ENCODE data around the gene TSC2.
"Not testable (repeated sequence)": the region's sequence is repeated elsewhere in the genome, so short reads cannot be mapped to it uniquely, and the experiment has no call there.

The TSC2 gene

DNA sequence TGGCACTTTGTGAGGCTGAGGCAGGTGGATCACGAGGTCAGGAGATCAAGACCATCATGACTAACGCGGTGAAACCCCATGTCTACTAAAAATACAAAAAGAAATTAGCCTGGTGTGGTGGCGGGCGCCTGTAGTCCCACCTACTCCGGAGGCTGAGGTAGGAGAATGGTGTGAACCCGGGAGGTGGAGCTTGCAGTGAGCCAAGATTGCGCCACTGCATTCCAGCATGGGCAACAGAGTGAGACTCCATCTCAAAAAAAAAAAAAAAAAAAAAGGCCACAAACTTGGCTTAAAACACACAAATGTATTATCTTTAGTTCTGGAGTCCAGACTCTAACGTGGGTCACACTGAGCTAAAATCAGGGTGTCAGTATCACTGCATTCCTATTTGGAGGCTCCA, 36.1 kb upstream of the TSC2 start:
- peaks cover 34% of the 10 kb centered on the region for H3K4me1 ChIP-seq (ENCODE audit: control insufficient read depth, insufficient read depth, low read length)
- H3K36me3 ChIP-seq (ENCODE audit: control insufficient read depth in 2 of 2, insufficient read depth in 2 of 2, low read length in 2 of 2) = not testable (repeated sequence)

DNA sequence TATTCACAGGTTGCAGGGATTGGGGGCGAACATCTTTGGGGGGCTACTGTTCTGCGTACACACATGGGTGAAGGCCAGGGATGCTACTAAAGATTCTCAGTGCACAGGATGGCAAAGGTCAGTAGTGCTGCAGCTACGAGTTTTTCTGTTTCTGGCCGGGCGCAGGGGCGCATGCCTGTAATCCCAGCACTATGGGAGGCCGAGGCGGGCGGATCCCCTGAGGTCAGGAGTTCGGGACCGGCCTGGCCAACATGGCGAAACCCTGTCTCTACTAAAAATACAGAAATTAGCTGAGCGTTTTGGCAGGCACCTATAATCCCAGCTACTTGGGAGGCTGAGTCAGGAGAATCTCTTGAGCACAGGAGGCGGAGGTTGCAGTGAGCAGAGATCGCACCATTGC, 34.3 kb upstream of the TSC2 start:
- no peaks in the 10 kb centered on the region for H3K36me3 ChIP-seq (ENCODE audit: control insufficient read depth in 2 of 2, insufficient read depth in 2 of 2, low read length in 2 of 2)
- H3K4me1 ChIP-seq (ENCODE audit: control insufficient read depth, insufficient read depth, low read length) = peaks cover 17% of the 10 kb centered on the region
- no peak overlapping the region for H3K9ac ChIP-seq (ENCODE audit: low read length in 2 of 2)
- no peak overlapping the region for H3K27ac ChIP-seq (ENCODE audit: low read length)
- no peak overlapping the region for H3K4me3 ChIP-seq (ENCODE audit: low read length in 2 of 2)
- H3K9me3 ChIP-seq (ENCODE audit: control insufficient read depth in 2 of 2, low read length in 2 of 2) = no peaks in the 10 kb centered on the region
- H3K27me3 ChIP-seq (ENCODE audit: control insufficient read depth in 1 of 2, insufficient read depth in 2 of 2, low read length in 2 of 2) = peaks cover 0 to 3% of the 10 kb centered on the region in 2 donors

More for the DNA sequence above, 36.1 kb upstream of the TSC2 start:
- not testable (repeated sequence) for H3K27ac ChIP-seq (ENCODE audit: low read length); H3K27me3 ChIP-seq (ENCODE audit: control insufficient read depth in 1 of 2, insufficient read depth in 2 of 2, low read length in 2 of 2); H3K4me3 ChIP-seq (ENCODE audit: low read length in 2 of 2); H3K9me3 ChIP-seq (ENCODE audit: control insufficient read depth in 2 of 2, low read length in 2 of 2); H3K9ac ChIP-seq (ENCODE audit: low read length in 2 of 2)

DNA sequence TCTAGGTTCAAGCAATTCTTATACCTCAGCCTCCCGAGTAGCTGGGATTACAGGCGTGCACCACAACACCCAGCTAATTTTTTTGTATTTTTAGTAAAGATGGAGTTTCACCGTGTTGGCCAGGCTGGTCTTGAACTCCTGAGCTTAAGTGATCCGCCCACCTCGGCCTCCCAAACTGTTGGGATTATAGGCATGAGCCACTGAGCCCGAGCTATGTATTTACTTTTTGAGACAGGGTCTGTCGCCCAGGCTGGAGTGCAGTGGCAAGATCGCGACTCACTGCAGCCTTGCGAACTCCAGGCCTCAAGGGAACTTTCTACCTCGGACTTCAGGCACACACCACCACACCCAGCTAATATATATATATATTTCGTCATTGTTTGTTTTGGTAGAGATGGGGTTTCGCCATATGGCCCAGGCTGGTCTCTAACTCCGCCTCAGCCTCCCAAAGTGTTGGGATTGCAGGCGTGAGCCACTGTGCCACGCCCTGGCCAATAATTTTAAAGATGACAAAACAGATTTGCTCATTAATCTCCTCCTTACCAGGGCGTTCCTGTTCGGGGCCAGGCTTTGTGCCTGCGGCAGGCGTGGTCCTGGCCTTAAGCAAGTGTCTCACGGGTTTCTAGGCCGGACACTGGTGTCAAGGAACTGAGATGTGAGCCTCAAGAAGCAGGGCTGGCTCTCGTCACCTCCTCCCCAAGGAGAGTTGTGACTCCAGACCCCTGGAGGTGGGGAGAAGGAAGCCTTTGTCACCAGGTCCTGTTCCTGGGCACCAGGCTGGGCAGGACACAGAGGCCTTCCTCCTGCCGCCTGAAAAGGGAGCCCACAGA, 32.5 kb upstream of the TSC2 start:
- Histone ChIP-seq H3K4me3 (ENCODE audit: low read length in 2 of 2) (no peak overlapping the region), H3K27me3 (ENCODE audit: control insufficient read depth in 1 of 2, insufficient read depth in 2 of 2, low read length in 2 of 2) (peaks cover 11 to 13% of the 10 kb centered on the region in 2 donors), H3K4me1 (ENCODE audit: control insufficient read depth, insufficient read depth, low read length) (peaks cover 15% of the 10 kb centered on the region), H3K9me3 (ENCODE audit: control insufficient read depth in 2 of 2, low read length in 2 of 2) (no peaks in the 10 kb centered on the region), H3K27ac (ENCODE audit: low read length) (no peak overlapping the region), H3K36me3 (ENCODE audit: control insufficient read depth in 2 of 2, insufficient read depth in 2 of 2, low read length in 2 of 2) (no peaks in the 10 kb centered on the region), H3K9ac (ENCODE audit: low read length in 2 of 2) (no peak overlapping the region)

DNA sequence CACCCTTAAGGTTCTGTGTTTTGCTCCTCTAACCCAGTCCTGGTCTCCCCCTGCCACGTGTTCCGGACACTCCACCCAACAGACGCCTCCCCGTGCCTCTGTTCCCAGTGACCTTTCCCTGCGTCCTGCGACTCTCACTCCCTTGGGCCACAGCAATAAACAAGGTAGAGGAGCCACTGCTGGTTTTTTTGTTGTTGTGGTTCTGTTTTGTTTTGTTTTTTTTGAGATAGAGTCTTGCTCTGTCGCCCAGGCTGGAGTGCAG, 31.9 kb upstream of the TSC2 start:
- Histone ChIP-seq H3K4me3 (ENCODE audit: low read length in 2 of 2) (no peak overlapping the region), H3K27me3 (ENCODE audit: control insufficient read depth in 1 of 2, insufficient read depth in 2 of 2, low read length in 2 of 2) (peaks cover 11 to 18% of the 10 kb centered on the region in 2 donors), H3K27ac (ENCODE audit: low read length) (no peak overlapping the region), H3K4me1 (ENCODE audit: control insufficient read depth, insufficient read depth, low read length) (peaks cover 15% of the 10 kb centered on the region), H3K36me3 (ENCODE audit: control insufficient read depth in 2 of 2, insufficient read depth in 2 of 2, low read length in 2 of 2) (no peaks in the 10 kb centered on the region), H3K9ac (ENCODE audit: low read length in 2 of 2) (no peak overlapping the region), H3K9me3 (ENCODE audit: control insufficient read depth in 2 of 2, low read length in 2 of 2) (no peaks in the 10 kb centered on the region)

DNA sequence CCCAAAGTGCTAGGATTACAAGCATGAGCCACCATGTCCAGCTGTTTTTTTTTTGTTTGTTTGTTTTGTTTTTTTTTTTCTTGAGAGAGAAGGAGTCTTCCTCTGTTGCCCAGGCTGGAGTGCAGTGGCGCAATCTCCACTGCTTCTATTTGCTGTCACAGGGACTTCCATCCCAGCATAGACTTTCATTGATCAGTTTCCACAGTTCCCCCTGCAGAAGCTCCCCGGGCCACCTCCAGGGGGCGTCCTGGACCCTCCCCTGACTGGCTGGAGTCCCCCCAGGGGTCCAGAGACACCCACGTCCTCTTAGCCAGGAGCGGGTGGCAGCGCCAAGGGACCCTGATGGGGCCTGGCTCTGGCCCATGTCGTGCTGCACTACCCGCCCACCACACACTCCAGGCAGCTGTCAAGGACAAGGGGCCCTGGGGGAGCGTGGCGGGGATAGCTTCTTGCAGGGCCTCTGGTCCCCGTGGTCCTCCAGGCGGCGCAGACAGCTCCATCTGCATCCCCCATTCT, 31.3 kb upstream of the TSC2 start:
- H3K27me3 ChIP-seq (ENCODE audit: control insufficient read depth in 1 of 2, insufficient read depth in 2 of 2, low read length in 2 of 2) = peaks cover 11 to 21% of the 10 kb centered on the region in 2 donors

DNA sequence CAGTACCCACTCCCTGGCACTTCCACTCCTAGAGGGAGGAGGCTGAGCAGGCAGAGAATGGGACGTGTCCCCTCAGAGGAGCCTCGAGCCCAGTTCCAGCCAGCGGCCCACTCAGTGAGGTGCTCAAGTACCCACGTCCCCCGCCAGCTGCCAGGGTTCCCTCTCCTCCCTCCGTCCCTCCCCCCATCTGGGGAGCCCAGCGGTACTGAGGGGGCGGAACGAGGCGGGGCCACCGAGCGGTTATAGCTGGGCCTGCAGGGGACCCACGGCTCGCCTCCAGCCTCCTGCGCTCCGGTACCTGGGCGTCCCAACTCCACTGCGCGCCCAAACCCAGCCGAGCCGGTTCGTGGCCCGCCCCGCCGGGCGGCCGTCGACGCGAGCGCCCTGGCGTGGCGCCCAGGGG, 28.3 kb upstream of the TSC2 start, which contains the start of gene NPW:
Gene NPW (plus strand): TSS at position 268 of the 403 bp plus-strand sequence.
- H3K9me3 ChIP-seq (ENCODE audit: control insufficient read depth in 2 of 2, low read length in 2 of 2) = no peaks in the 10 kb centered on the region
- H3K27me3 ChIP-seq (ENCODE audit: control insufficient read depth in 1 of 2, insufficient read depth in 2 of 2, low read length in 2 of 2) = peaks cover 14 to 25% of the 10 kb centered on the region in 2 donors
- peak within 1 kb of the TSS in 1 of 2 donors; percentile 22 for H3K4me3 ChIP-seq (ENCODE audit: low read length in 2 of 2)
- peaks cover 35% of the 10 kb centered on the region for H3K4me1 ChIP-seq (ENCODE audit: control insufficient read depth, insufficient read depth, low read length)
- H3K36me3 ChIP-seq (ENCODE audit: control insufficient read depth in 2 of 2, insufficient read depth in 2 of 2, low read length in 2 of 2) = no peaks in the 10 kb centered on the region
- H3K9ac ChIP-seq (ENCODE audit: low read length in 2 of 2) = no peak within 1 kb of the TSS
- no peak within 1 kb of the TSS for H3K27ac ChIP-seq (ENCODE audit: low read length)

More for the DNA sequence above, 31.3 kb upstream of the TSC2 start:
- Histone ChIP-seq H3K9me3 (ENCODE audit: control insufficient read depth in 2 of 2, low read length in 2 of 2) (no peaks in the 10 kb centered on the region), H3K4me3 (ENCODE audit: low read length in 2 of 2) (no peak overlapping the region), H3K27ac (ENCODE audit: low read length) (no peak overlapping the region), H3K9ac (ENCODE audit: low read length in 2 of 2) (no peak overlapping the region), H3K4me1 (ENCODE audit: control insufficient read depth, insufficient read depth, low read length) (peaks cover 16% of the 10 kb centered on the region), H3K36me3 (ENCODE audit: control insufficient read depth in 2 of 2, insufficient read depth in 2 of 2, low read length in 2 of 2) (no peaks in the 10 kb centered on the region)

DNA sequence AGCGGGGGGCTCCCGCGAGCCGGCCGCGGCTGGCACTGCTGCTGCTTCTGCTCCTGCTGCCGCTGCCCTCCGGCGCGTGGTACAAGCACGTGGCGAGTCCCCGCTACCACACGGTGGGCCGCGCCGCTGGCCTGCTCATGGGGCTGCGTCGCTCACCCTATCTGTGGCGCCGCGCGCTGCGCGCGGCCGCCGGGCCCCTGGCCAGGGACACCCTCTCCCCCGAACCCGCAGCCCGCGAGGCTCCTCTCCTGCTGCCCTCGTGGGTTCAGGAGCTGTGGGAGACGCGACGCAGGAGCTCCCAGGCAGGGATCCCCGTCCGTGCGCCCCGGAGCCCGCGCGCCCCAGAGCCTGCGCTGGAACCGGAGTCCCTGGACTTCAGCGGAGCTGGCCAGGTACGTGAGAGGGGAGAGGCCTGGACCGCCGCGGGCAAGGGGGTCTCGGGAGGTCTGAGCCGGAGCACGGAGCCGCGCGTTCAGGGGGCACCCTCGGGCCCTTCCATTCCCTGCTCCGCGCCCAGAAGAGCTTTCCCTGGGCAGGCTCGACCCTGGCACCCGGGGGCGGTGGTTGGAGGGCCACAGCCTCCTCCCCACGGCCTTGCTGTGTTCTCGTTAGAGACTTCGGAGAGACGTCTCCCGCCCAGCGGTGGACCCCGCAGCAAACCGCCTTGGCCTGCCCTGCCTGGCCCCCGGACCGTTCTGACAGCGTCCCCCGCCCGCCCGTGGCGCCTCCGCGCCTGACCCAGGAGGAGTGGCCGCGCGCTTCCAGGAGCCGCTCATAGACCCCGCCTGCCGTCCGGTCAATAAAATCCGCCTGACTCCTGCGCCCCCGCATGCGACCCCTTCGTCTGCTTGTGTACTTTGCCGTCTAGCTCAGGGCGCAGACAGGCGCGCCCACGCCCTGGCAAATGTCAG, 27.6 kb upstream of the TSC2 start:
- no peaks in the 10 kb centered on the region for H3K9me3 ChIP-seq (ENCODE audit: control insufficient read depth in 2 of 2, low read length in 2 of 2)
- H3K36me3 ChIP-seq (ENCODE audit: control insufficient read depth in 2 of 2, insufficient read depth in 2 of 2, low read length in 2 of 2) = no peaks in the 10 kb centered on the region
- peaks cover 35% of the 10 kb centered on the region for H3K4me1 ChIP-seq (ENCODE audit: control insufficient read depth, insufficient read depth, low read length)
- peak overlapping the region in 1 of 2 donors; percentile 22 for H3K4me3 ChIP-seq (ENCODE audit: low read length in 2 of 2)
- H3K27ac ChIP-seq (ENCODE audit: low read length) = no peak overlapping the region
- peaks cover 14 to 25% of the 10 kb centered on the region in 2 donors for H3K27me3 ChIP-seq (ENCODE audit: control insufficient read depth in 1 of 2, insufficient read depth in 2 of 2, low read length in 2 of 2)
- H3K9ac ChIP-seq (ENCODE audit: low read length in 2 of 2) = no peak overlapping the region

DNA sequence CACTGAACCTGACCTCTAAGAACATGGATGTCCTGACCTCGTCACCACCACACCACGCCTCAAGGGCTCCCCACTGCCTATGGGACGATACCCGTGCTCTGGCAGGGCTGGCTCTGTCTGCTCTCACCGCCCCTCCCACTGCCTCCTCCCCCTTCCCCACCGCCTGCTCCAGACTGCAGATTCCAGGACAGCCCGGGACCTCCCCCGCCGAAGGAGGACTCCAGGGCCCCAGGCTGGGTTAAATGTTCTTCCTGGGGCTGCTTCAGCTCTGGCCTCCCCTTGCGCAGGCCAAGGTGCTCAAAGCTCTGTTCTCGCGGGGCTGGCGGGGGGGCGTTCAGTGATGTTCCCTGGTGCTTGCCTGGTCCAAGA, 25.1 kb upstream of the TSC2 start:
- Histone ChIP-seq H3K36me3 (ENCODE audit: control insufficient read depth in 2 of 2, insufficient read depth in 2 of 2, low read length in 2 of 2) (no peaks in the 10 kb centered on the region), H3K9me3 (ENCODE audit: control insufficient read depth in 2 of 2, low read length in 2 of 2) (no peaks in the 10 kb centered on the region), H3K9ac (ENCODE audit: low read length in 2 of 2) (no peak overlapping the region), H3K4me1 (ENCODE audit: control insufficient read depth, insufficient read depth, low read length) (peaks cover 49% of the 10 kb centered on the region), H3K27ac (ENCODE audit: low read length) (no peak overlapping the region), H3K4me3 (ENCODE audit: low read length in 2 of 2) (peak overlapping the region; percentile 69 to 71), H3K27me3 (ENCODE audit: control insufficient read depth in 1 of 2, insufficient read depth in 2 of 2, low read length in 2 of 2) (peaks cover 14 to 25% of the 10 kb centered on the region in 2 donors)

DNA sequence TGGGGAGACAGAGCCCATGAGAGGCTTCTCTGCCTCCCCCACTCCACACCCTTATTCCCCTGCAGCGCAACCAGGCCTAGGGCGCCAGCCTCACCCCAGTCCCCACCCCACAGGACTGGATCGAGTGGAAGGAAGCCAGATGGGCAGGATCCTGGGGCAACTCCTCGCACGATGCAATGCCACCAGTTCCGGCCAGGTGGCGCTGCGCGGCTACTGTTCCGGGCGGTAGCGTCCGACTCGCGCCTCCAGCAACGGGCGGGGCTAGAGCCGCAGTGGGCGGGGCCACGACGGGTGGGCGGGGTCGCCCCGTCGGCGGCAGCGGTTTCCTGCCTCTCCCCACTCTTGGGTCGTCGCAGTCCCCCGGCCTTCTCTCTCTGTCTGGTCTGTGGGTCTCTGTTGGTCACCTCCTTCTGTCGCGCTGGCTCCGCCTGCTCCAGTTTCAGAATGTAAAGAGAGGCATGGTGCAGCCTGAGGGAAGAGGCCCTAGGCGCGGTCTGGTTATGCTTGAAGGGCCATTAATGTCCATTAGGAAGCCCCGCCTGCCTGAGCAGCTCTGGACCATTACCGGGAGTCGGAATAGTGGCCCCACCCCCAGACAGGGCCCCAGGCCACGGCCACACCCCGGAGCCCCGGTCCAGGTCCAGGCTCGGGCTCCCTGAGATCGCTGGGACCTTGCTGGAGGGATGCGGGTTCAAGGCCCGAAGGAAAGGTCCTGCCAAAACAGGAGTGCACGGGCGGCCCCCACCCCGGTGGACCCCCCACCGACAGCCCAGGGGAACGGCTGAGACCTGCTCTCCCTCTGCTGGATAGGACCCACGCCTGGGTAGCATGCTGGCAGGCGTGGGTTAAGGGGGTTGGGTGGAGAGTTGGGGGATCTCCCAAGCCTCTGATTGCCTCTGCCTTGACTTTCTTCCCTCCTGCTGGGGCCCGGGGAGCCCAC, 24.4 kb upstream of the TSC2 start:
- peak overlapping the region; percentile 69 to 71 for H3K4me3 ChIP-seq (ENCODE audit: low read length in 2 of 2)
- no peak overlapping the region for H3K9ac ChIP-seq (ENCODE audit: low read length in 2 of 2)
- peaks cover 11 to 25% of the 10 kb centered on the region in 2 donors for H3K27me3 ChIP-seq (ENCODE audit: control insufficient read depth in 1 of 2, insufficient read depth in 2 of 2, low read length in 2 of 2)
- peaks cover 56% of the 10 kb centered on the region for H3K4me1 ChIP-seq (ENCODE audit: control insufficient read depth, insufficient read depth, low read length)
- peak overlapping the region; percentile 18 for H3K27ac ChIP-seq (ENCODE audit: low read length)
- H3K9me3 ChIP-seq (ENCODE audit: control insufficient read depth in 2 of 2, low read length in 2 of 2) = no peaks in the 10 kb centered on the region
- no peaks in the 10 kb centered on the region for H3K36me3 ChIP-seq (ENCODE audit: control insufficient read depth in 2 of 2, insufficient read depth in 2 of 2, low read length in 2 of 2)

DNA sequence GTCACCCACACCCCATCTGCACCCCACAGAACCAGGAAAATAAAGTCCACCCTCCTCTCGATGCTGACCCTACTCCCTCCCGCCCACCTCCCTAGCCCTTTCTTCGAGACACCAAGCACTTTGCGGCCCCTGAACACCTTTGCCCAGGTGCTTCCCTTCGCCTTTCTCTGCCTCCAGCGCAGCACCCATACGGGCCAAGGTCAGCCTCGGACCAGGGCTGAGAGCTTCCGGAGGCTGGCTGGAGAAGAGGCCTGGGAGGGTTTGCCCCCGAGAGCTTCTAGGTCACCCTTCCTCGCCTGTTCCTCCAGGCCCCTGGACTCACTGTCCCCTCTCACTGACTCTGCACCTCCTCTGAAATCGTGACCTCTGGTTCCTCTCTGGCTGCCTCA, 23.8 kb upstream of the TSC2 start:
- Histone ChIP-seq H3K27me3 (ENCODE audit: control insufficient read depth in 1 of 2, insufficient read depth in 2 of 2, low read length in 2 of 2) (peaks cover 9 to 25% of the 10 kb centered on the region in 2 donors), H3K27ac (ENCODE audit: low read length) (peak overlapping the region; percentile 18), H3K9me3 (ENCODE audit: control insufficient read depth in 2 of 2, low read length in 2 of 2) (no peaks in the 10 kb centered on the region), H3K4me3 (ENCODE audit: low read length in 2 of 2) (no peak overlapping the region), H3K9ac (ENCODE audit: low read length in 2 of 2) (no peak overlapping the region), H3K4me1 (ENCODE audit: control insufficient read depth, insufficient read depth, low read length) (peaks cover 62% of the 10 kb centered on the region), H3K36me3 (ENCODE audit: control insufficient read depth in 2 of 2, insufficient read depth in 2 of 2, low read length in 2 of 2) (no peaks in the 10 kb centered on the region)

Measured in stomach smooth muscle (tissue), 2 donors.